WTC11 (cell line): ENCODE data around the gene KIF2A. TPM values are rescaled to one million over a fixed set of nuclear protein-coding genes. Genes with fewer than 3 reads are reported as not detected.
"Not testable (repeated sequence)": the region's sequence is repeated elsewhere in the genome, so short reads cannot be mapped to it uniquely, and the experiment has no call there.

Experiments
- ATAC-seq: fragments of 200-7000 bp; cut with Tn5 transposase; 2 replicates; pipeline ENCODE4 v1.10.0; 2021; ENCODE audit warnings: mild to moderate bottlenecking, moderate library complexity
- CTCF ChIA-PET: fragments of 300-600 bp; sonication (Branson Sonifier 250); formaldehyde crosslinking; loops from one replicate; lab custom pipeline; 2021; ENCODE audit warnings: antibody characterized with exemption; lab: Charles Lee
- POLR2A ChIA-PET: fragments of 350-600 bp; sonication (Branson Sonifier 250); formaldehyde crosslinking; loops from one replicate; lab custom pipeline; 2021; ENCODE audit warnings: antibody characterized with exemption; lab: Charles Lee
- DNase-seq: peaks from one replicate; pipeline ENCODE4 v3.0.0; 2021; ENCODE audit warnings: low spot score
- H3K27ac Mint-ChIP-seq: 2 replicates; pipeline ENCODE4 v1.8.0; 2021; ENCODE audit warnings: mixed read lengths
- H3K27me3 Mint-ChIP-seq: 2 replicates; pipeline ENCODE4 v1.8.0; 2021; ENCODE audit warnings: low read depth, mild to moderate bottlenecking, moderate library complexity, mixed read lengths
- H3K36me3 Mint-ChIP-seq: 2 replicates; pipeline ENCODE4 v1.8.0; 2021; ENCODE audit warnings: mixed read lengths
- H3K4me1 Mint-ChIP-seq: 2 replicates; pipeline ENCODE4 v1.8.0; 2022; ENCODE audit warnings: mixed read lengths
- H3K4me3 Mint-ChIP-seq: 2 replicates; pipeline ENCODE4 v1.8.0; 2021; ENCODE audit warnings: mild to moderate bottlenecking, moderate library complexity, mixed read lengths
- H3K9me3 Mint-ChIP-seq: 2 replicates; pipeline ENCODE4 v1.8.0; 2021; ENCODE audit warnings: mixed read lengths
- AFF4 ChIP-seq: sonication (generic); formaldehyde crosslinking; IDR thresholded peaks from 2 replicates; pipeline ENCODE4 v1.8.1; 2023; ENCODE audit warnings: mild to moderate bottlenecking, missing genetic modification reagents, borderline replicate concordance
- ATF1 ChIP-seq: sonication (generic); formaldehyde crosslinking; IDR thresholded peaks from 2 replicates; pipeline ENCODE4 v1.8.1; 2023; ENCODE audit warnings: mild to moderate bottlenecking, moderate library complexity, missing genetic modification reagents
- ATF2 ChIP-seq: sonication (generic); formaldehyde crosslinking; IDR thresholded peaks from 2 replicates; pipeline ENCODE4 v1.8.1; 2022; ENCODE audit warnings: low read depth, missing genetic modification reagents, borderline replicate concordance
- FOXK1 ChIP-seq: sonication (generic); formaldehyde crosslinking; IDR thresholded peaks from 2 replicates; pipeline ENCODE4 v1.8.0; 2022; ENCODE audit warnings: mild to moderate bottlenecking, moderate library complexity, missing genetic modification reagents
- FOXP4 ChIP-seq: sonication (generic); formaldehyde crosslinking; IDR thresholded peaks from 2 replicates; pipeline ENCODE4 v1.8.0; 2022; ENCODE audit warnings: mild to moderate bottlenecking, missing genetic modification reagents
- GABPB1 ChIP-seq: sonication (generic); formaldehyde crosslinking; IDR thresholded peaks from 2 replicates; pipeline ENCODE4 v1.8.1; 2023; ENCODE audit warnings: mild to moderate bottlenecking, missing genetic modification reagents
- MAX ChIP-seq: sonication (generic); formaldehyde crosslinking; IDR thresholded peaks from 2 replicates; pipeline ENCODE4 v1.8.0; 2022; ENCODE audit warnings: mild to moderate bottlenecking, missing genetic modification reagents
- MYBL2 ChIP-seq: sonication (generic); formaldehyde crosslinking; IDR thresholded peaks from 2 replicates; pipeline ENCODE4 v1.8.1; 2023; ENCODE audit warnings: mild to moderate bottlenecking, moderate library complexity, missing genetic modification reagents
- SMAD4 ChIP-seq: sonication (generic); formaldehyde crosslinking; IDR thresholded peaks from 2 replicates; pipeline ENCODE4 v1.8.0; 2022; ENCODE audit warnings: mild to moderate bottlenecking, missing genetic modification reagents
- TEAD4 ChIP-seq: sonication (generic); formaldehyde crosslinking; IDR thresholded peaks from 2 replicates; pipeline ENCODE4 v1.8.0; 2022; ENCODE audit warnings: mild to moderate bottlenecking, missing genetic modification reagents
- ZBTB21 ChIP-seq: sonication (generic); formaldehyde crosslinking; IDR thresholded peaks from 2 replicates; pipeline ENCODE4 v1.8.1; 2023; ENCODE audit warnings: mild to moderate bottlenecking, missing genetic modification reagents, borderline replicate concordance
- ZNF121 ChIP-seq: sonication (generic); formaldehyde crosslinking; IDR thresholded peaks from 2 replicates; pipeline ENCODE4 v1.8.0; 2023; ENCODE audit warnings: missing genetic modification reagents
- total RNA-seq: library from RNA; stranded (reverse); gene quantifications from 3 replicates; pipeline ENCODE4 v1.2.3, GENCODE V29; 2021
- TF ChIP-seq, protein P1 (sequence below): sonication (generic); formaldehyde crosslinking; conservative IDR thresholded peaks from 2 replicates; pipeline ENCODE4 v1.8.1; 2023; ENCODE audit warnings: mild to moderate bottlenecking, low read depth, missing genetic modification reagents, moderate library complexity
- TF ChIP-seq, protein P2 (sequence below): sonication (generic); formaldehyde crosslinking; IDR thresholded peaks from 2 replicates; pipeline ENCODE4 v1.8.1; 2023; ENCODE audit warnings: mild to moderate bottlenecking, moderate library complexity, missing genetic modification reagents

KIF2A gene
- total RNA-seq, 1 experiment from 2014 or later = 77.8 TPM

GRCh38 chr5:62291829-62292228 is 14.2 kb upstream of the KIF2A start:
- not testable (repeated sequence) for H3K4me3 Mint-ChIP-seq, H3K36me3 Mint-ChIP-seq, ATAC-seq, H3K27ac Mint-ChIP-seq, H3K4me1 Mint-ChIP-seq
- H3K27me3 Mint-ChIP-seq = peaks cover 46% of the 10 kb centered on the region
- POLR2A ChIA-PET = interaction anchor here (1.4 kb wide), 1 partner anchor 112 kb away, joined by 3 read pairs; the partner anchor contains the start of gene DIMT1
- H3K9me3 Mint-ChIP-seq = peaks cover 24% of the 10 kb centered on the region
- DNase-seq = peak; percentile 48
- CTCF ChIA-PET = interaction anchor here (0.6 to 1.1 kb wide), 4 partner anchors 14 to 64 kb away, joined by 3 to 8 read pairs (median 4); partner anchors contain the start of gene KIF2A

- POLR2A ChIA-PET = no interaction called here
- DNase-seq = no peak
- no peak for ATAC-seq
- peaks cover 49% of the 10 kb centered on the region for H3K27me3 Mint-ChIP-seq
- H3K36me3 Mint-ChIP-seq = no peaks in the 10 kb centered on the region
- CTCF ChIA-PET = no interaction called here
- H3K4me1 Mint-ChIP-seq = no peaks in the 10 kb centered on the region
- peaks cover 9% of the 10 kb centered on the region for H3K9me3 Mint-ChIP-seq
- no peak overlapping the region for H3K27ac Mint-ChIP-seq
- no peak overlapping the region for H3K4me3 Mint-ChIP-seq
- TF ChIP-seq ATF2 (CRISPR knock-in tag) = no peak
- TF ChIP-seq ATF1 (CRISPR knock-in tag) = no peak
- no peak for TF ChIP-seq AFF4 (CRISPR knock-in tag)
- TF ChIP-seq, protein P1, sequence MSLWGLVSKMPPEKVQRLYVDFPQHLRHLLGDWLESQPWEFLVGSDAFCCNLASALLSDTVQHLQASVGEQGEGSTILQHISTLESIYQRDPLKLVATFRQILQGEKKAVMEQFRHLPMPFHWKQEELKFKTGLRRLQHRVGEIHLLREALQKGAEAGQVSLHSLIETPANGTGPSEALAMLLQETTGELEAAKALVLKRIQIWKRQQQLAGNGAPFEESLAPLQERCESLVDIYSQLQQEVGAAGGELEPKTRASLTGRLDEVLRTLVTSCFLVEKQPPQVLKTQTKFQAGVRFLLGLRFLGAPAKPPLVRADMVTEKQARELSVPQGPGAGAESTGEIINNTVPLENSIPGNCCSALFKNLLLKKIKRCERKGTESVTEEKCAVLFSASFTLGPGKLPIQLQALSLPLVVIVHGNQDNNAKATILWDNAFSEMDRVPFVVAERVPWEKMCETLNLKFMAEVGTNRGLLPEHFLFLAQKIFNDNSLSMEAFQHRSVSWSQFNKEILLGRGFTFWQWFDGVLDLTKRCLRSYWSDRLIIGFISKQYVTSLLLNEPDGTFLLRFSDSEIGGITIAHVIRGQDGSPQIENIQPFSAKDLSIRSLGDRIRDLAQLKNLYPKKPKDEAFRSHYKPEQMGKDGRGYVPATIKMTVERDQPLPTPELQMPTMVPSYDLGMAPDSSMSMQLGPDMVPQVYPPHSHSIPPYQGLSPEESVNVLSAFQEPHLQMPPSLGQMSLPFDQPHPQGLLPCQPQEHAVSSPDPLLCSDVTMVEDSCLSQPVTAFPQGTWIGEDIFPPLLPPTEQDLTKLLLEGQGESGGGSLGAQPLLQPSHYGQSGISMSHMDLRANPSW (CRISPR knock-in tag) = no peak
- TF ChIP-seq FOXK1 (CRISPR knock-in tag) = no peak
- no peak for TF ChIP-seq MYBL2 (CRISPR knock-in tag)
- TF ChIP-seq GABPB1 (CRISPR knock-in tag) = no peak
- TF ChIP-seq ZBTB21 (CRISPR knock-in tag) = no peak
- no peak for TF ChIP-seq ZNF121 (CRISPR knock-in tag)
- TF ChIP-seq SMAD4 = no peak
- TF ChIP-seq, protein P2, sequence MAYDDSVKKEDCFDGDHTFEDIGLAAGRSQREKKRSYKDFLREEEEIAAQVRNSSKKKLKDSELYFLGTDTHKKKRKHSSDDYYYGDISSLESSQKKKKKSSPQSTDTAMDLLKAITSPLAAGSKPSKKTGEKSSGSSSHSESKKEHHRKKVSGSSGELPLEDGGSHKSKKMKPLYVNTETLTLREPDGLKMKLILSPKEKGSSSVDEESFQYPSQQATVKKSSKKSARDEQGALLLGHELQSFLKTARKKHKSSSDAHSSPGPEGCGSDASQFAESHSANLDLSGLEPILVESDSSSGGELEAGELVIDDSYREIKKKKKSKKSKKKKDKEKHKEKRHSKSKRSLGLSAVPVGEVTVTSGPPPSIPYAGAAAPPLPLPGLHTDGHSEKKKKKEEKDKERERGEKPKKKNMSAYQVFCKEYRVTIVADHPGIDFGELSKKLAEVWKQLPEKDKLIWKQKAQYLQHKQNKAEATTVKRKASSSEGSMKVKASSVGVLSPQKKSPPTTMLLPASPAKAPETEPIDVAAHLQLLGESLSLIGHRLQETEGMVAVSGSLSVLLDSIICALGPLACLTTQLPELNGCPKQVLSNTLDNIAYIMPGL (CRISPR knock-in tag) = no peak
- TF ChIP-seq MAX (CRISPR knock-in tag) = no peak
- no peak for TF ChIP-seq FOXP4
- no peak for TF ChIP-seq TEAD4 (CRISPR knock-in tag)
These were observed 9.0 kb upstream of the KIF2A start for GRCh38 chr5:62296998-62297397.
